Esophagus squamous epithelium (tissue), 5 donors: Measurements from ENCODE around the gene PPOX. TPM values are rescaled to one million over a fixed set of nuclear protein-coding genes. Genes with fewer than 3 reads are reported as not detected.

Experiments used
- DNase-seq: peaks from one replicate; lab custom pipeline; 2025; lab: John Stamatoyannopoulos, UW
- H3K27ac ChIP-seq, 4 donors: fragments of 200-600 bp; sonication (generic); one replicate each; pipeline ENCODE4 v1.5.1; 2016 to 2019; ENCODE audit warnings: mild to moderate bottlenecking in 1 of 4
- H3K27me3 ChIP-seq, 4 donors: fragments of 200-600 bp; sonication (generic); 1 replicate in 3 of 4; 2 replicates in 1 of 4; pipeline versions ENCODE4 v1.5.1 to v1.6.0; 2017 to 2021; ENCODE audit warnings: antibody characterized with exemption in 1 of 4
- H3K36me3 ChIP-seq, 3 donors: fragments of 200-600 bp; sonication (generic); one replicate each; pipeline ENCODE4 v1.5.1; 2016 to 2019
- H3K4me1 ChIP-seq, 3 donors: fragments of 200-600 bp; sonication (generic); one replicate each; pipeline ENCODE4 v1.5.1; 2017 to 2019
- H3K4me3 ChIP-seq, 4 donors: fragments of 200-600 bp; sonication (generic); 1 replicate in 3 of 4; 2 replicates in 1 of 4; pipeline ENCODE4 v1.5.1; 2016 to 2019; ENCODE audit warnings: mild to moderate bottlenecking in 2 of 4, moderate library complexity in 1 of 4
- H3K9me3 ChIP-seq, 3 donors: fragments of 200-600 bp; sonication (generic); one replicate each; pipeline ENCODE4 v1.5.1; 2016 to 2019
- POLR2A ChIP-seq, 4 donors: fragments of 450-650 bp; IDR thresholded peaks; one replicate each; pipeline ENCODE4 v1.6.1; 2017; ENCODE audit warnings: antibody characterized with exemption in 4 of 4, mild to moderate bottlenecking in 4 of 4, moderate library complexity in 3 of 4
- WGBS, 2 donors: methylation state at CpG; one replicate each; pipeline ENCODE4 v1.1.5; 2018; 5-methylcytosine and 5-hydroxymethylcytosine counted together
- intact Hi-C: fragments of 100-400 bp; cut with DNase I; formaldehyde crosslinking; loops from one replicate; pipeline ENCODE4 v1.15.0; 2022
- small RNA-seq, 4 donors: library from RNA; depleted of rRNA; stranded (forward); fragments of <200 nt; gene quantifications; one replicate each; pipeline ENCODE3, GENCODE V24; 2016
- total RNA-seq, 4 donors: library from RNA; depleted of rRNA; stranded (reverse); fragments of >200 nt; gene quantifications; one replicate each; pipeline ENCODE4 v1.1.0, GENCODE V29; 2016
- TF ChIP-seq, protein P1 (sequence below), 6 experiments: fragments of 450-650 bp in 4 of 6; fragments of 200-600 bp in 2 of 6; sonication (generic) in 2 of 6; IDR thresholded peaks; one replicate each; pipeline ENCODE4 v1.5.1; 2016 to 2019; ENCODE audit warnings: antibody characterized with exemption in 6 of 6, mild to moderate bottlenecking in 4 of 6, moderate library complexity in 4 of 6
- donor health status: DM: yes; HTN: yes; CAD: no.

PPOX gene
- total RNA-seq, 4 donors from 2014 or later: 5.8 to 28.8 (median 11.7) TPM

DNA sequence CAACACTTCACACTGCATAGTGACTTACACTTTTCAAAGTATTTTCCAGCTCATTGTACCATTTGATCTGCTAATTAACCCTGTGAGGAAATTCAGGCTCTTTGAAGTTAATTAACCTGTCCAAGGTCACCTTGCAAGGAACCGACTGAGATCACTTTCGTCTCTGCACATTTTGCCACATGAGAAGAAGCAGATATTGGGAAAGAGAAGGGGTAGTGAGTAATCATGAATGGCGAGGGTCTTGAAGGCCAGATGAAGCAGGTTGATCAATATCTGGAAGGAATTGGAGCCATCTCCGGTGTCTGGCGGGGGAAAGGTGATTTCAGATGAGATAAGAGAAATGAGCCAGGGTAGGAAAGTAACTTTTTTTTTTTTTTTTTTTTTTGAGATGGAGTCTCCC, 53.8 kb downstream of the PPOX start:
- 82 to 84% methylated on average over 5 of the region's 5 CpGs for WGBS, 2 donors
- intact Hi-C loops: loop anchor here (10.0 kb wide), 1 partner anchor 155 kb away; no protein-coding TSS in a partner anchor
- H3K4me1 ChIP-seq: peaks cover under 1 to 5% (median 2%) of the 10 kb centered on the region in 3 donors
- no peak overlapping the region for H3K4me3 ChIP-seq
- H3K36me3 ChIP-seq: peaks cover 0 to 5% (median 0%) of the 10 kb centered on the region in 3 donors
- DNase-seq: no peak
- H3K27ac ChIP-seq: no peak overlapping the region
- TF ChIP-seq POLR2A (IDR thresholded peaks at IDR 0.05): no peak
- TF ChIP-seq, protein P1, sequence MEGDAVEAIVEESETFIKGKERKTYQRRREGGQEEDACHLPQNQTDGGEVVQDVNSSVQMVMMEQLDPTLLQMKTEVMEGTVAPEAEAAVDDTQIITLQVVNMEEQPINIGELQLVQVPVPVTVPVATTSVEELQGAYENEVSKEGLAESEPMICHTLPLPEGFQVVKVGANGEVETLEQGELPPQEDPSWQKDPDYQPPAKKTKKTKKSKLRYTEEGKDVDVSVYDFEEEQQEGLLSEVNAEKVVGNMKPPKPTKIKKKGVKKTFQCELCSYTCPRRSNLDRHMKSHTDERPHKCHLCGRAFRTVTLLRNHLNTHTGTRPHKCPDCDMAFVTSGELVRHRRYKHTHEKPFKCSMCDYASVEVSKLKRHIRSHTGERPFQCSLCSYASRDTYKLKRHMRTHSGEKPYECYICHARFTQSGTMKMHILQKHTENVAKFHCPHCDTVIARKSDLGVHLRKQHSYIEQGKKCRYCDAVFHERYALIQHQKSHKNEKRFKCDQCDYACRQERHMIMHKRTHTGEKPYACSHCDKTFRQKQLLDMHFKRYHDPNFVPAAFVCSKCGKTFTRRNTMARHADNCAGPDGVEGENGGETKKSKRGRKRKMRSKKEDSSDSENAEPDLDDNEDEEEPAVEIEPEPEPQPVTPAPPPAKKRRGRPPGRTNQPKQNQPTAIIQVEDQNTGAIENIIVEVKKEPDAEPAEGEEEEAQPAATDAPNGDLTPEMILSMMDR (IDR thresholded peaks at IDR 0.05): no peak
- no peaks in the 10 kb centered on the region for H3K27me3 ChIP-seq
- H3K9me3 ChIP-seq: no peaks in the 10 kb centered on the region

Small RNA genes within 50 kb of the gene (small RNA-seq; reads per million reads assigned to genes)
- 0 reads per million in 4 donors for gene RF01225

Other genes starting within 250 kb of the PPOX start
- gene ITLN2, start 211.6 kb upstream of the PPOX start, total RNA-seq: not detected
- 100 to 1,000 TPM in 1 of 4 donors, 10 to 100 TPM in 3; 84.9 to 108 (median 94.2) TPM for gene F11R, start 145.3 kb upstream of the PPOX start, total RNA-seq
- gene TSTD1, start 127.5 kb upstream of the PPOX start, total RNA-seq: 10 to 100 TPM; 69.3 to 99.0 (median 91.4) TPM
- 10 to 100 TPM; 35.9 to 55.7 (median 49.4) TPM for gene USF1, start 120.4 kb upstream of the PPOX start, total RNA-seq
- 10 to 100 TPM in 2 of 4 donors, 1 to 10 TPM in 2; 2.9 to 13.5 (median 7.4) TPM for gene ARHGAP30, start 96.5 kb upstream of the PPOX start, total RNA-seq
- gene NECTIN4, start 76.9 kb upstream of the PPOX start, total RNA-seq: 100 to 1,000 TPM in 2 of 4 donors, 10 to 100 TPM in 2; 52.7 to 161 (median 96.2) TPM
- gene KLHDC9, start 68.1 kb upstream of the PPOX start, total RNA-seq: 1 to 10 TPM in 3 of 4 donors, under 1 TPM in 1; 0.31 to 2.7 (median 1.7) TPM
- gene PFDN2, start 48.4 kb upstream of the PPOX start, total RNA-seq: 10 to 100 TPM; 27.0 to 59.2 (median 45.3) TPM
- gene NIT1, start 48.3 kb upstream of the PPOX start, total RNA-seq: 10 to 100 TPM; 16.9 to 28.6 (median 22.1) TPM
- gene DEDD, start 33.8 kb upstream of the PPOX start, total RNA-seq: 10 to 100 TPM; 16.6 to 32.8 (median 27.2) TPM
- 10 to 100 TPM; 68.3 to 79.9 (median 76.7) TPM for gene UFC1, start 12.4 kb upstream of the PPOX start, total RNA-seq
- gene USP21, start 6.9 kb upstream of the PPOX start, total RNA-seq: 10 to 100 TPM; 12.1 to 20.4 (median 17.0) TPM
- 10 to 100 TPM; 16.1 to 29.9 (median 18.1) TPM for gene B4GALT3, start 11.1 kb downstream of the PPOX start, total RNA-seq
- gene ADAMTS4, start 32.6 kb downstream of the PPOX start, total RNA-seq: 1 to 10 TPM; 1.3 to 2.6 (median 1.8) TPM
- gene NDUFS2, start 35.9 kb downstream of the PPOX start, total RNA-seq: 100 to 1,000 TPM in 2 of 4 donors, 10 to 100 TPM in 2; 77.7 to 140 (median 93.7) TPM
- gene FCER1G, start 48.9 kb downstream of the PPOX start, total RNA-seq: 10 to 100 TPM in 2 of 4 donors, 1 to 10 TPM in 2; 1.6 to 50.4 (median 25.4) TPM
- gene APOA2, start 57.2 kb downstream of the PPOX start, total RNA-seq: not detected
- 10 to 100 TPM in 2 of 4 donors, 1 to 10 TPM in 2; 7.6 to 23.9 (median 10.2) TPM for gene TOMM40L, start 59.6 kb downstream of the PPOX start, total RNA-seq
- gene NR1I3, start 71.8 kb downstream of the PPOX start, total RNA-seq: not detected
- gene PCP4L1, start 92.3 kb downstream of the PPOX start, total RNA-seq: 10 to 100 TPM in 2 of 4 donors, 1 to 10 TPM in 2; 6.9 to 52.7 (median 9.6) TPM
- 1 to 10 TPM in 2 of 4 donors, under 1 TPM in 2; 0.75 to 1.4 (median 1.1) TPM for gene MPZ, start 143.5 kb downstream of the PPOX start, total RNA-seq
- 100 to 1,000 TPM in 2 of 4 donors, 10 to 100 TPM in 2; 32.2 to 138 (median 70.1) TPM for gene SDHC, start 148.0 kb downstream of the PPOX start, total RNA-seq
- not detected for gene CFAP126, start 201.4 kb downstream of the PPOX start, total RNA-seq